ENCODE measurements around the gene TEKTIP1.
A peak's percentile ranks its signal among the peaks of the same experiment; 100 is the strongest.

DNA sequence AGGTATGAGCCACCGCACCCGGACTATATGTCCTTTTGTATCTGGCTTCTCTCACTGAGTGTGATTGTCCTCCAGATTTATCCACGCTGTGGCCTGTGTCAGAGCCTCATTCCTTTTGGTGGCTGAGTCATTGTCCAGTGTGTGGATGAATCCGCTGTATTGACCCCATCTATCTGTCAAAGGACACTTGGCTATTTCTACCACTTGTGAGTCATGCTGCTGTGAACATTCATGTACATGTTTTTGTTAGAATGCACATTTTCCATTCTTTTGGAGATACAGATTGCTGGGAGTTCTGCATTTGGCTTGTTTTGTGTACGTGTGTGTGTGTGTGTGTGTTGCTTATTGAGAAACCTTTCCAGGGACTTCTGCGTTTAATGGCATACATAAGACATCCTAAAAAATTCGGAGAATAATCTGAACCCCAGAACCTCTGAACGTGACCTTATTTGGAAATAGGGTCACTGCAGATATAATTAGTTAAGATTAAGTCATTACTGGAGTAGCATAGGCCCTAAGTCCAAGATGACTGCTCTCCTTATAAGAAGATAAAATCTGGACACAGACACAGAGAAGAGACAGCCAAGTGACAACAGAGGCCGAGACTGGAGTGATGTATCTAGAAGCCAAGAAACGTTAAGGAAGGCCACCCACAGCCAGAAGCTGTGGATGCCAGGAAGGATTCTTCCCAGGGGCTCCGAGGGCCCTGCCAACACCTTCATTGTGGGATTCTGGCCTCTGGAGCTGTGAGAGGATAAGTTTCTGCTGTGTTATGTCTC is 41.4 kb downstream of the TEKTIP1 start:
- TF ChIP-seq POLR2AphosphoS5 (IDR thresholded peaks at IDR 0.05) (peak in 2 of 4 donors; percentile 16 to 42), CTCF (IDR thresholded peaks at IDR 0.05) (no peak), EP300 (IDR thresholded peaks at IDR 0.05) (no peak)
